GM18517 (cell line): ENCODE measurements around the gene DAZ1.
"Not testable (repeated sequence)": the region's sequence is repeated elsewhere in the genome, so short reads cannot be mapped to it uniquely, and the experiment has no call there.

Experiments used
- ATAC-seq: cut with Tn5 transposase; IDR thresholded peaks from one replicate; pipeline ENCODE4 v1.9.1; 2021; ENCODE audit warnings: mild to moderate bottlenecking, moderate library complexity; ENCODE audit not compliant: unreplicated experiment

Gene DAZ1

GRCh38 chrY:23198908-23199307 is at the start of gene DAZ1:
DAZ1 (minus strand) TSS chrY:23199008; CDS start chrY:23198800, 208 bp downstream.
- ATAC-seq, result not testable (repeated sequence)

DNA sequence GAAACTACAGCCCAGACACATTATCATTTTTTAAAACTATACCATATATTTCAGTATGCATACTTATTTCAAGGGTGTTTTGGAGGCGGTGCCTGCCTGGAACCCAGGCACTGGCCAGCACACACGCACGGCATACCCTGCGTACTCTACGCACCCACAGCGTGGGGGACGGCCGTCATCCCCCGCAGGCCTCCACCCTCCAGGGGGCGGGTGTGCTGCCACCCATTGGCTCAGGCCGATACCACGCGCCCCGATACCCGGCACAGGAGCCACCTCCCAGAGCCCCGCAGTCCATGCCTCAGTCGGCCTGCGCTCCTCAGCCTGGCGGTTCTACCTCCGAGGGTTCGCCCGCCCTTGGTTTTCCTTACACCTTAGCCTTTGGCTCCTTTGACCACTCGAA is 20.4 kb upstream of the DAZ1 start, which contains the start of gene DAZ2:
DAZ2 (plus strand) TSS at position 301 of the 400 bp plus-strand sequence. CDS start 208 bp downstream, outside the sequence.
- ATAC-seq, result not testable (repeated sequence)

GRCh38 chrY:23210681-23211080 is 11.9 kb upstream of the DAZ1 start:
- ATAC-seq, result not testable (repeated sequence)

- ATAC-seq, result not testable (repeated sequence)
Observed at GRCh38 chrY:23209802-23210495, 11.1 kb upstream of the DAZ1 start.

- not testable (repeated sequence) for ATAC-seq
Observed at GRCh38 chrY:23207455-23207854, 8.6 kb upstream of the DAZ1 start.
